GM12801 (cell line): ENCODE measurements around the gene GSE1.

Source experiments
- TF ChIP-seq, protein P1 (sequence below): IDR thresholded peaks from one replicate; pipeline ENCODE4 v1.5.1; 2011; ENCODE audit warnings: control low read depth; ENCODE audit not compliant: insufficient read length; ENCODE audit errors: extremely low read depth

Gene GSE1

GRCh38 chr16:85601730-85602401 lies 11.3 kb upstream of the GSE1 start:
- TF ChIP-seq, protein P1, sequence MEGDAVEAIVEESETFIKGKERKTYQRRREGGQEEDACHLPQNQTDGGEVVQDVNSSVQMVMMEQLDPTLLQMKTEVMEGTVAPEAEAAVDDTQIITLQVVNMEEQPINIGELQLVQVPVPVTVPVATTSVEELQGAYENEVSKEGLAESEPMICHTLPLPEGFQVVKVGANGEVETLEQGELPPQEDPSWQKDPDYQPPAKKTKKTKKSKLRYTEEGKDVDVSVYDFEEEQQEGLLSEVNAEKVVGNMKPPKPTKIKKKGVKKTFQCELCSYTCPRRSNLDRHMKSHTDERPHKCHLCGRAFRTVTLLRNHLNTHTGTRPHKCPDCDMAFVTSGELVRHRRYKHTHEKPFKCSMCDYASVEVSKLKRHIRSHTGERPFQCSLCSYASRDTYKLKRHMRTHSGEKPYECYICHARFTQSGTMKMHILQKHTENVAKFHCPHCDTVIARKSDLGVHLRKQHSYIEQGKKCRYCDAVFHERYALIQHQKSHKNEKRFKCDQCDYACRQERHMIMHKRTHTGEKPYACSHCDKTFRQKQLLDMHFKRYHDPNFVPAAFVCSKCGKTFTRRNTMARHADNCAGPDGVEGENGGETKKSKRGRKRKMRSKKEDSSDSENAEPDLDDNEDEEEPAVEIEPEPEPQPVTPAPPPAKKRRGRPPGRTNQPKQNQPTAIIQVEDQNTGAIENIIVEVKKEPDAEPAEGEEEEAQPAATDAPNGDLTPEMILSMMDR = no peak

DNA sequence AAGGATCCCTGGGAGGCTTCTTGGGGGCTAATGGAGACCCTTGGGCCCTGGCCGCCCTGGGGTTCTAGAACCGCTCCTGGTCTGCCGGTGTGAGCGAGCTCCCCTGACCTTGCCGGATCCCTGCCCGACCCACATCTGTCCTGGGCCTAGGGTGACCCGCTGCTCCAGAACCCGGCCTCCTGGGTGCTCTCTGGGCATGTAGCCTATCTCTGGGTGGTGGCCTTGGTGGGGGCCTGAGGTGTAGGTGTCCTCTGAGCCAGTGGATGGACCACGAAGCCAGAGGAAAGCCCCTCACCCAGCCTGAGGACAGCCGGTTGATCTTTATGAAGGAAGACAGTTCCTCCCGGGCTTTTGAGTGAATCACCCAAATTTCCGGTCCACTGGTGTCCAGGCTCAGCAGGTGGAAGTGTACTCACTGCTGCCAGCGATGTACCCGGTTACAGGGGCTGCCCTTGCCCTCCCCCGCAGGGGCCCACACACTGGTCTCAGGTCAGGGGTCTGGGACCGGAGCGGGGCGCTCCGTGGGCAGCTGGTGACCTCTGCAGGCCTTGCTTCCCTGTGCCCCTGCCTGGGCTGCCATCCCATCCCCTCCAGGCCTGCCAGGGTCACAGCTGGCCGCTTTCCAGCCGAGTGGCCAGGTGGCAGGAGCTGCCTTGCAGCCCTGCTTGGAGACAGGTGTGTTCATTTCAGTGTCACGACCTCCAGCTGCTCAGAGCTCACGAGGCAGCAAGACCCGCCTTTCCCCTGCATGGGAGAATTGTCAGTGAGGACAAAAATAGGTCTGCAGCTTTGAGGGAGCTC lies 10.5 kb upstream of the GSE1 start:
- TF ChIP-seq, protein P1 = no peak

DNA sequence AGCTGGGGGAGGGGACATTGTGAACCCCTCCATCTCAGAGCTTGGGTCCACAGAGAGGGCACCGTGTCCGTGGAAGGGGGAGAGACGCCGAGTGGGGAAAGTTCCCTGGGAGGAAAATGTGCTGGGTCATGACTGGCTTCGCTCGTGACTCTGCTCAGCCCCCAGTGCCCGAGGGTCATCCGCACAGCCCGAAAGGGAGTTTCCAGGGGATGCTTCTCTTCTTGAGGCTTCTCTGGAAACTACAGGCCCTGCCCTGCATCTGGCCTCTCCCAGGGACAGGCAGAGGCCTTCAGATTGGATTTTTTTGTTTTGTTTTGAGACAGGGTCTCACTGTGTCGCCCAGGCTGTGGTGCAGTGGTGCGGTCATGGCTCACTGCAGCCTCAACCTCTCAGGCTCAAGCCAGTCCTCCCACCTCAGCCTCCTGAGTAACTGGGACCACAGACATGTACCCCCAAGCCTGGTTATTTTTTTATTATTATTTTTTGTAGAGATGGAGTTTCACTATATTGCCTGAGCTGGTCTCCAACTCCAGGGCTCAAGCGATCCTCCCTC lies 9.8 kb upstream of the GSE1 start:
- TF ChIP-seq, protein P1 = no peak

DNA sequence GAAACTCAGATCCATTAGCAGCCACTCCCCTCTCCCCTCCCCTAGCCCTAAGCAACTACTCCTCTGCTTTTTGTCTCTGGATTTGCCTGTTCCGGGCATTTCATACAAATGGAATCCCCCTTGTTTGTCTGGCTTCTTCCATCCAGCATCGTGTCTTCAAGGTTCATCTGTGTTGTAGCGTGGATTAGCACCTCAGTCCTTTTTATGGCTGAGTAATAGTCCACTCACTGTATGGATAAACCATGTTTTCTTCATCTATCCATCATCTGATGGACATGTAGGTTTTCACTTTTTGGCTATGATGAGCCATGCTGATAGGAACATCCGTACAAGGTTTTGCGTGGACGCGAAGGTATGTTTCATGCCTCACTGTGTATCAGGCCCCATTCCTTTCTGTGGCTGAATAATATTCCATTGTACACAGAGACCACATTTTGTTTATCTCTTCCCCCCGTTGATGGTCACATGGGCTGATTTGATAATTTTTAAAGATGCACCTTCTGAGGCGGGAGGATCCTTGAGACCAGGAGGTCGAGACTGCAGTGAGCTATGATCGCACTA lies 8.9 kb upstream of the GSE1 start:
- TF ChIP-seq, protein P1 = no peak

DNA sequence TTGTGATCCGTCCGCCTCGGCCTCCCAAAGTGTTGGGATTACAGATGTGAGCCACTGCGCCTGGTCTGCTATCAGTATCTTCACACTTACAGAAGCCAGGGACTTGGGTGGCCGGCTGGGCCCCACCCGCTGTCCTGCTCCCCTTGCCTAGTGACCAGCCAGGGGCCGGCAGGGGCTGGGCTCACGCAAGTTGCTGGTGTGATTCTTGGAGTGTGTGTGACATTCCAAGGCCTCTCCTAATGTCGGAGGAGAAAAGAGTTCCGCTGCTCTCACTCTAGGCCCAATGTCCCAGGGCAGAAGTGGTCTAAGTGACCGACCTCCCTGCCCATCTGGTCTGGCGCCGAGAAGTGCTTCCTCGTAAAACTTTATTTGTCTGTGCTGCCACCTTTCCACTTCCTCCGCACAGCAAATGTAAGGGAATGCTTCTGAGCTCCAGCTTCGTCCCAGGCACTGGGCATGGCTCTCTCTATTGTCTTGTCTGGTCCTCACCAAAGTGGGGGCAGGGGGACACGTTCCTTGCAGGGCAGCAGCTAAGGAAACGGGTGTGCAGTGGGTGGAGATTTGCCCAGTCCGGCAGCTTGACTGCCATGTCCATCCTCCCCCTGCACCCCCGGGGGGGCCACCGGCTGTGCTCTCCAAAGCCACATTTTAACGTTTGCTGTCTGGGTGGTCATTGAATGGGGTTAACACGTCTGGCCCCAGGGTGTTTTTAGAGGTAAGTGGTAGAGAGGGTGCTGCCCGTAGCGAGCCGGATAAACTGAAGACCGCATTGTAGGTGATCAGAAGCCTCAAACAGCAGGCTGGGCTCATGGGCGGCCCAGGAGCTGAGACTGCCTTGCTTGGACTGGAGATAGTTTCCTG lies 7.8 kb upstream of the GSE1 start:
- TF ChIP-seq, protein P1 = no peak

DNA sequence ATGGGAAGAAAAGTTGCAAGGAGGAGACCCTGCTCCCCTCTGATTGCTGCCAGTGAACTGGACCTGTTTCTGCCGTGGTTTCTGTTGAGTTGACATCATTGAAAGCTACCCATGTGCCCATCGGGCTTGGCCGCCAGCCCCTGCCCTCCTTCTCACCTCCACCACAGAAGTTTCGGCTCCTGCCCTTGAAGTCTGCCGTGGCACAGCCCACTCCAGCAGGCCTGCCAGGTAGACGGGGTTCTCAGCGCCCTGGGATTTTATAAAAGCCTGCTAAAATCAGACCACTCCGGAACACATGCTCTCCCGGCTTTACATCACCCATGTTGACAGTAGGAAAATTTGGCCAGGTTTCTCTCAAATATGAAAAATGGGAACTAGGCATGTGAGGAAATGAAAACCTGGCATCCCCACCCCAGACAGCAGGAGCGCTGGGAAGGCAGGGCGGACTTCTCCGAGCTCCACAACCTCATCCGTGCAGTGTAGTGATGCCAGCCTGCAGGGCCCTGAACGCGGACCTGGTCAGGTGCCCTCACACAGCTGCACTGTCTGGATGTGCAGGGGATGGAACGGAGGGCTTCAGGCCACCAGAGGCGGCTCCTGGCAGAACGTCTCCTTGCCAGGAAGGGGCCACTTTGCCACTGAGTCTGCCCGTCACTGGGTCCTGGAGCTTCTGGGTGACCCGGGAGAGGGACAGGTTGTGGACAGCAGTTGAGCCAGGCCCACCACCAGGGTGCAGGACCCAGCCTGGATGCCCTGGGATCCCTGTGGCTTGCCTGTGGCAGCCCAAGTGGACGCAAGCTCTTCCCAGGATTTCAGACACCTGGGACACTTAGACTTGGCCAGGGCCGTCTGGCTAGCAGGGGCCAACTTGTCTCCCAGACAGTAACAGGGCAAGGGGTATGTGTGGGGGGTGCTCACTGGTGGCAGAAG lies 6.9 kb upstream of the GSE1 start:
- TF ChIP-seq, protein P1 = no peak
